PC-9 (cell line): ENCODE results near the gene ANKRD61. TPM values are rescaled to one million over a fixed set of nuclear protein-coding genes. Genes with fewer than 3 reads are reported as not detected.
A peak's percentile ranks its signal among the peaks of the same experiment; 100 is the strongest.

ENCODE experiments used
- BruUV-seq: library from RNA; stranded (reverse); fragments of 400-500 nt; replicated peaks from 2 replicates; lab custom pipeline; 2021; lab: Mats Ljungman, UMichigan
- CTCF ChIA-PET: fragments of 300-600 bp; sonication (Branson Sonifier 250); formaldehyde crosslinking; loops from one replicate; lab custom pipeline; 2022; ENCODE audit warnings: antibody characterized with exemption; lab: Charles Lee
- POLR2A ChIA-PET: fragments of 300-600 bp; sonication (Branson Sonifier 250); formaldehyde crosslinking; loops from one replicate; lab custom pipeline; 2022; ENCODE audit warnings: antibody characterized with exemption; ENCODE audit not compliant: unreplicated experiment; lab: Charles Lee
- DNase-seq, 2 experiments: peaks; one replicate each; pipeline versions ENCODE4 v3.0.0 to v3.0.0-alpha.2; 2015 to 2022; ENCODE audit warnings: mixed read lengths in 1 of 2
- H2AFZ ChIP-seq: fragments of 200-600 bp; sonication (generic); 2 replicates; pipeline ENCODE4 v1.8.1; 2017; ENCODE audit warnings: antibody characterized with exemption
- H3F3A ChIP-seq: fragments of 200-600 bp; sonication (generic); 2 replicates; pipeline ENCODE4 v1.8.1; 2017; ENCODE audit warnings: antibody characterized with exemption, mild to moderate bottlenecking, low read depth; ENCODE audit not compliant: insufficient read depth
- H3K27ac ChIP-seq: fragments of 200-600 bp; sonication (generic); 2 replicates; pipeline ENCODE4 v1.6.1; 2016; ENCODE audit warnings: mixed run types
- H3K27me3 ChIP-seq: fragments of 200-600 bp; sonication (generic); 2 replicates; pipeline ENCODE4 v1.6.1; 2016; ENCODE audit warnings: low read depth, mixed run types; ENCODE audit not compliant: insufficient read depth
- H3K36me3 ChIP-seq: fragments of 200-600 bp; sonication (generic); 2 replicates; pipeline ENCODE4 v1.6.1; 2016; ENCODE audit warnings: low read depth, mixed run types
- H3K4me1 ChIP-seq: fragments of 200-600 bp; sonication (generic); replicated peaks from 2 replicates; pipeline ENCODE4 v1.6.1; 2016; ENCODE audit warnings: mixed run types; ENCODE audit not compliant: insufficient read depth
- H3K4me2 ChIP-seq: fragments of 200-600 bp; sonication (generic); 2 replicates; pipeline ENCODE4 v1.6.1; 2017; ENCODE audit warnings: mixed run types
- H3K4me3 ChIP-seq: fragments of 200-600 bp; sonication (generic); 2 replicates; pipeline ENCODE4 v1.6.1; 2016; ENCODE audit warnings: mixed run types
- H3K79me2 ChIP-seq: fragments of 200-600 bp; sonication (generic); 2 replicates; pipeline ENCODE4 v1.6.1; 2017; ENCODE audit warnings: low read depth, mixed run types
- H3K9me2 ChIP-seq: fragments of 200-600 bp; sonication (generic); 2 replicates; pipeline ENCODE4 v1.8.1; 2017; ENCODE audit warnings: mild to moderate bottlenecking; ENCODE audit not compliant: insufficient read depth
- H3K9me3 ChIP-seq: fragments of 200-600 bp; sonication (generic); 2 replicates; pipeline ENCODE4 v1.8.1; 2016; ENCODE audit warnings: low read depth; ENCODE audit not compliant: insufficient read depth
- H4K20me1 ChIP-seq: fragments of 200-600 bp; sonication (generic); 2 replicates; pipeline ENCODE4 v1.8.1; 2017; ENCODE audit not compliant: insufficient read depth
- CTCF ChIP-seq: fragments of 200-600 bp; sonication (generic); conservative IDR thresholded peaks from 2 replicates; pipeline ENCODE4 v1.6.1; 2017; ENCODE audit warnings: mixed run types, antibody characterized with exemption, mild to moderate bottlenecking, moderate library complexity
- EZH2 ChIP-seq: fragments of 200-600 bp; sonication (generic); IDR thresholded peaks from 2 replicates; pipeline ENCODE4 v1.8.0; 2017; ENCODE audit warnings: antibody characterized with exemption, low read depth
- intact Hi-C: fragments of 100-400 bp; cut with micrococcal nuclease; formaldehyde crosslinking; loops from one replicate; pipeline ENCODE4 v1.10.0; 2022; ENCODE audit not compliant: unreplicated experiment
- total RNA-seq: library from RNA; stranded (reverse); gene quantifications from 2 replicates; pipeline ENCODE4 v1.2.3, GENCODE V29; 2021

ANKRD61 gene
- total RNA-seq, 1 experiment from 2014 or later: 0.37 TPM

- Histone ChIP-seq H3K27me3 (no peaks in the 10 kb centered on the region), H4K20me1 (peaks cover 14% of the 10 kb centered on the region), H3F3A (peaks cover 66% of the 10 kb centered on the region), H3K9me2 (no peaks in the 10 kb centered on the region), H3K36me3 (peaks cover 83% of the 10 kb centered on the region), H3K79me2 (peaks cover 21% of the 10 kb centered on the region), H3K4me3 (no peak overlapping the region), H2AFZ (no peak overlapping the region), H3K9me3 (no peaks in the 10 kb centered on the region), H3K4me1 (peaks cover 17% of the 10 kb centered on the region), H3K27ac (no peak overlapping the region), H3K4me2 (no peak overlapping the region)
- intact Hi-C loops: no loop called here
- POLR2A ChIA-PET: no interaction called here
- CTCF ChIA-PET: no interaction called here
- TSS peak; percentile 54 for BruUV-seq
- TF ChIP-seq EZH2 (no peak), CTCF (no peak)
- DNase-seq: no peak
Observed at GRCh38 chr7:6023974-6024435, 7.2 kb upstream of the ANKRD61 start.

DNA sequence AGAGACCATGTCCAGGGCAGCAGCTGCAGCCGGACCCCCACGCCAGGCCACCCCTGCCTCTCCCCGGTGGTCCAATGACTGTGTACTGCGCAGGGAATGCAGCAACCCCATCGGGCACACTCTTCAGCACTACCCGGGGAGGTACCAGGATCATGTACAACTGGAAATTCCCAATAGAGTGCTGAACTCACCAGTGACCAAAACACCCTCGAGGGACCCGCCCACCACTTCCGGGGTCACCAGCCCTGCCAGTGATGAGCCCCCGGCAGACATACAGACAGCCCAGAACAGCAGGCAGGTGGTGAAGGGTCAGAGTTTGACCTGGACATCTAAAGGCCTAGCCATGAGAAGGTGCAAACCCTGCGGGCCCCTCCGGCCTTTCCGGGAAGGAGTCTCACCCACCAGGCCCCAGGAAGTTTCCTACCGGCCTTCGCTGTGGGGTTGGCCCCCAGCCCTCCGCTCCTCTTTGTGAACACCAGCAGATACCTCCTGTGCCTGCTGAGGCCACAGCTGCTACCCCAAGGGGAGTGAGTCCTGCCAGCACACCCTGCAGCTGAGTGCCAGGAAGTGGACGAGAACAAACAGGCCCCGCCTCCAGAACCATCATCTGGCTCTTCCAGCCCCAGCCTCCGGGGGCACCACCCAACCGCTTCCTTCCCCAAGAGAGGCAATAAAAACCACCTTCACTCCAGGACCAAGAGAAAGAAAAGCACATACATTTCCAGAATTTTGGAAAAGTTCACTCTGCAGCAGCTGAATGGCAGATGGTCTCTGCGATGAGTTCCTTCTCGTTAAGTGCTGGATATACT, 5.0 kb upstream of the ANKRD61 start:
- H3K36me3 ChIP-seq: peaks cover 70% of the 10 kb centered on the region
- ChIA-PET POLR2A (interaction anchor here (0.6 kb wide), 1 partner anchor 257 kb away, joined by 5 read pairs; no protein-coding TSS in a partner anchor), CTCF (interaction anchor here (1.5 kb wide), 1 partner anchor 29 kb away, joined by 8 read pairs; no protein-coding TSS in a partner anchor)
- peaks cover 13% of the 10 kb centered on the region for H3K79me2 ChIP-seq
- DNase-seq: peak in 1 of 2 experiments; percentile 29
- TF ChIP-seq CTCF (peak; percentile 57; the same call in 1 of the 2 replicates), EZH2 (no peak)
- H3K4me3 ChIP-seq: no peak overlapping the region
- no peak overlapping the region for H3K27ac ChIP-seq
- no peaks in the 10 kb centered on the region for H3K27me3 ChIP-seq
- peaks cover 48% of the 10 kb centered on the region; the same call in 1 of the 2 replicates for H3F3A ChIP-seq
- H3K9me3 ChIP-seq: no peaks in the 10 kb centered on the region
- intact Hi-C loops: no loop called here
- no peak overlapping the region for H2AFZ ChIP-seq
- H3K4me1 ChIP-seq: no peaks in the 10 kb centered on the region
- no peak overlapping the region for H3K4me2 ChIP-seq
- no TSS peak for BruUV-seq
- peaks cover 10% of the 10 kb centered on the region for H4K20me1 ChIP-seq
- no peaks in the 10 kb centered on the region for H3K9me2 ChIP-seq

DNA sequence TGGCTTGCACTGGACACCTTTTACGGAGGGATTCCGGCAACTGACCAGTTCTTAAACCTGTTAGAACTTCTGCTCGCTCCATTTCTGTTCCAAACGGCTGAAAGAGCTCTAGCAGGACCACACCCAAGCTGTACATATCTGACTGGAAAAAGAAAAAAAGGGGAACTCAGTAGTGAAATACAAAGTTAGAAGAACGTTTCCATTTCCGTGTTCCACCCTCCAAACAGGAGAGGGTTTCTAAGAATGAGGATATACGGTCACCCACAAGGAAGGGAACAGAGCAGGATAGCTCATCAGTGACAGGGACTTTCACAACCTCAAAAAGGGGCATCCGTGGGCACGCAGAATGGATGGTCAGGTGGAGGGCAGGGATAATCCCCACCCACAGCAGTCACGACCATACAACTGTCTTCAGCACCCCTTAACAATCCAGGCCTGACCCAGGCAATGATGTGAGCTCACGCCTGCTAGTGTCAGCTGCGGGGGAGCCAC, 4.3 kb upstream of the ANKRD61 start:
- no TSS peak for BruUV-seq
- H3K9me2 ChIP-seq: no peaks in the 10 kb centered on the region
- DNase-seq: no peak
- no peak overlapping the region for H3K4me2 ChIP-seq
- no peaks in the 10 kb centered on the region for H3K4me1 ChIP-seq
- ChIA-PET POLR2A (no interaction called here), CTCF (interaction anchor here (1.5 kb wide), 1 partner anchor 30 kb away, joined by 8 read pairs; no protein-coding TSS in a partner anchor)
- H3K27ac ChIP-seq: no peak overlapping the region
- no peaks in the 10 kb centered on the region for H3K27me3 ChIP-seq
- no peaks in the 10 kb centered on the region for H3K9me3 ChIP-seq
- H3F3A ChIP-seq: peaks cover 42% of the 10 kb centered on the region; the same call in 1 of the 2 replicates
- intact Hi-C loops: no loop called here
- TF ChIP-seq CTCF: 0 out of 2 replicates have a peak, but pooled peaks have one; percentile 4
- TF ChIP-seq EZH2: no peak
- peaks cover 6% of the 10 kb centered on the region for H3K79me2 ChIP-seq
- H4K20me1 ChIP-seq: peaks cover 10% of the 10 kb centered on the region
- no peak overlapping the region for H3K4me3 ChIP-seq
- H3K36me3 ChIP-seq: peaks cover 64% of the 10 kb centered on the region
- no peak overlapping the region for H2AFZ ChIP-seq
